ENCODE measurements around the gene DSC2. TPM values are rescaled to one million over a fixed set of nuclear protein-coding genes. Genes with fewer than 3 reads are reported as not detected.

Gene DSC2
- total RNA-seq, 4 donors from 2014 or later: 1.4 to 15.4 (median 2.8) TPM

- no peak overlapping the region for H3K27ac ChIP-seq
- no peaks in the 10 kb centered on the region for H3K27me3 ChIP-seq
- H3K36me3 ChIP-seq: no peaks in the 10 kb centered on the region
- H3K4me3 ChIP-seq: no peak overlapping the region
- peaks cover 0 to 11% (median 0%) of the 10 kb centered on the region in 3 donors for H3K9me3 ChIP-seq
- 16 to 19% methylated on average over 5 of the region's 5 CpGs for WGBS, 2 donors (ENCODE audit: low coverage in 1 of 2)
- H3K4me1 ChIP-seq: no peaks in the 10 kb centered on the region
- no peak for ATAC-seq
- TF ChIP-seq POLR2A (IDR thresholded peaks at IDR 0.05) (no peak), POLR2AphosphoS5 (IDR thresholded peaks at IDR 0.05) (no peak), CTCF (IDR thresholded peaks at IDR 0.05) (no peak), EP300 (IDR thresholded peaks at IDR 0.05) (no peak)
Measured at GRCh38 chr18:31057051-31057450, 45.2 kb downstream of the DSC2 start.

GRCh38 chr18:31056296-31056695 lies 45.9 kb downstream of the DSC2 start:
- no peak for TF ChIP-seq POLR2A (IDR thresholded peaks at IDR 0.05)
- no peak for TF ChIP-seq CTCF (IDR thresholded peaks at IDR 0.05)
- TF ChIP-seq EP300 (IDR thresholded peaks at IDR 0.05): no peak
- no peak for TF ChIP-seq POLR2AphosphoS5 (IDR thresholded peaks at IDR 0.05)
- ATAC-seq: no peak
- Histone ChIP-seq H3K4me3 (no peak overlapping the region), H3K27me3 (no peaks in the 10 kb centered on the region), H3K4me1 (no peaks in the 10 kb centered on the region), H3K36me3 (no peaks in the 10 kb centered on the region), H3K27ac (no peak overlapping the region), H3K9me3 (peaks cover 0 to 11% (median 0%) of the 10 kb centered on the region in 3 donors)
- 76 to 79% methylated on average over 2 of the region's 2 CpGs for WGBS, 2 donors (ENCODE audit: low coverage in 1 of 2)

GRCh38 chr18:31050635-31051034 lies 51.6 kb downstream of the DSC2 start:
- no peak for TF ChIP-seq POLR2AphosphoS5 (IDR thresholded peaks at IDR 0.05)
- TF ChIP-seq CTCF (IDR thresholded peaks at IDR 0.05): no peak
- TF ChIP-seq EP300 (IDR thresholded peaks at IDR 0.05): no peak
- no peak for TF ChIP-seq POLR2A (IDR thresholded peaks at IDR 0.05)
- no peak for ATAC-seq

GRCh38 chr18:31049189-31049588 lies 53.0 kb downstream of the DSC2 start:
- Histone ChIP-seq H3K27ac (no peak overlapping the region), H3K36me3 (no peaks in the 10 kb centered on the region), H3K4me3 (no peak overlapping the region), H3K9me3 (peaks cover 0 to 11% (median 0%) of the 10 kb centered on the region in 3 donors), H3K4me1 (no peaks in the 10 kb centered on the region), H3K27me3 (peaks cover 24% of the 10 kb centered on the region)
- ATAC-seq: no peak
- TF ChIP-seq CTCF (IDR thresholded peaks at IDR 0.05) (no peak), EP300 (IDR thresholded peaks at IDR 0.05) (no peak), POLR2AphosphoS5 (IDR thresholded peaks at IDR 0.05) (no peak), POLR2A (IDR thresholded peaks at IDR 0.05) (no peak)
- WGBS, 2 donors (ENCODE audit: low coverage in 1 of 2): 56 to 68% methylated on average over 2 to 3 of the region's 4 CpGs

More at GRCh38 chr18:31050635-31051034, 51.6 kb downstream of the DSC2 start:
- no peaks in the 10 kb centered on the region for H3K36me3 ChIP-seq
- H3K27me3 ChIP-seq: peaks cover 13% of the 10 kb centered on the region
- no peaks in the 10 kb centered on the region for H3K4me1 ChIP-seq
- peaks cover 0 to 11% (median 0%) of the 10 kb centered on the region in 3 donors for H3K9me3 ChIP-seq
- H3K4me3 ChIP-seq: no peak overlapping the region
- 84 to 91% methylated on average over 3 of the region's 3 CpGs for WGBS, 2 donors (ENCODE audit: low coverage in 1 of 2)
- no peak overlapping the region for H3K27ac ChIP-seq

- peaks cover 0 to 5% (median 0%) of the 10 kb centered on the region in 3 donors for H3K9me3 ChIP-seq
- H3K36me3 ChIP-seq: no peaks in the 10 kb centered on the region
- WGBS, 2 donors (ENCODE audit: low coverage in 1 of 2): 29 to 57% methylated on average over 2 of the region's 2 CpGs
- no peak for ATAC-seq
- TF ChIP-seq POLR2AphosphoS5 (IDR thresholded peaks at IDR 0.05) (no peak), CTCF (IDR thresholded peaks at IDR 0.05) (no peak), EP300 (IDR thresholded peaks at IDR 0.05) (no peak), POLR2A (IDR thresholded peaks at IDR 0.05) (no peak)
- no peak overlapping the region for H3K4me3 ChIP-seq
- no peaks in the 10 kb centered on the region for H3K4me1 ChIP-seq
- peaks cover 34% of the 10 kb centered on the region for H3K27me3 ChIP-seq
- H3K27ac ChIP-seq: no peak overlapping the region
Measured at GRCh38 chr18:31048216-31048615, 54.0 kb downstream of the DSC2 start.

Data from gastroesophageal sphincter (tissue), 4 donors.